ENCODE measurements around the gene KIF5A. TPM values are rescaled to one million over a fixed set of nuclear protein-coding genes. Genes with fewer than 3 reads are reported as not detected.

The KIF5A gene
- total and polyA plus RNA-seq, 2 experiments from 2014 or later: 0.11 to 0.36 TPM

DNA sequence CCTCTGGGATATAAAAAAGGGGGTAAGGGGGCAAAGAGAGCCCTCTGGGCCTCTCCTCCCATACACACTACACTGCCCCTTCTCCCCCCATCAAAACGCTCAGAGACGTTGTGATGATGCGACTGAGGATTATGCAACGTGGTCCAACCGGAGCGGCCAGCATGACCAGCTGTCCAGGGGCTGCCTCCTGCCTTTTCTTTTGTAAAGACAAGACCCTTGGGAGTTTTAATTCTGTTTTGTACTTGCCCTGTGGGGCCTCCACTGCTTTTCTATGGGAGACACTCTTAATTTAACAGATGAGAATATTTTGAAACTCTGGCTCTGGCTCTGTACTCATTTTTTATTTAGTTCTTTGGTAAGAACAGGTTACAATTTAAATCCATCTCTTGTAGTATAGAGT lies 20.0 kb upstream of the KIF5A start:
- Histone ChIP-seq H3K9me3 (ENCODE audit: low read depth) (no peaks in the 10 kb centered on the region), H3K27ac (peak overlapping the region; percentile 55), H3K4me1 (ENCODE audit: low read depth) (peaks cover 1% of the 10 kb centered on the region), H3K4me3 (no peak overlapping the region), H3K36me3 (peaks cover 63% of the 10 kb centered on the region), H3K27me3 (no peaks in the 10 kb centered on the region)
- peak in 1 of 2 donors; percentile 11 for DNase-seq (ENCODE audit: low read depth in 1 of 2, low spot score in 1 of 2)
- TF ChIP-seq, protein P1, sequence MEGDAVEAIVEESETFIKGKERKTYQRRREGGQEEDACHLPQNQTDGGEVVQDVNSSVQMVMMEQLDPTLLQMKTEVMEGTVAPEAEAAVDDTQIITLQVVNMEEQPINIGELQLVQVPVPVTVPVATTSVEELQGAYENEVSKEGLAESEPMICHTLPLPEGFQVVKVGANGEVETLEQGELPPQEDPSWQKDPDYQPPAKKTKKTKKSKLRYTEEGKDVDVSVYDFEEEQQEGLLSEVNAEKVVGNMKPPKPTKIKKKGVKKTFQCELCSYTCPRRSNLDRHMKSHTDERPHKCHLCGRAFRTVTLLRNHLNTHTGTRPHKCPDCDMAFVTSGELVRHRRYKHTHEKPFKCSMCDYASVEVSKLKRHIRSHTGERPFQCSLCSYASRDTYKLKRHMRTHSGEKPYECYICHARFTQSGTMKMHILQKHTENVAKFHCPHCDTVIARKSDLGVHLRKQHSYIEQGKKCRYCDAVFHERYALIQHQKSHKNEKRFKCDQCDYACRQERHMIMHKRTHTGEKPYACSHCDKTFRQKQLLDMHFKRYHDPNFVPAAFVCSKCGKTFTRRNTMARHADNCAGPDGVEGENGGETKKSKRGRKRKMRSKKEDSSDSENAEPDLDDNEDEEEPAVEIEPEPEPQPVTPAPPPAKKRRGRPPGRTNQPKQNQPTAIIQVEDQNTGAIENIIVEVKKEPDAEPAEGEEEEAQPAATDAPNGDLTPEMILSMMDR (IDR thresholded peaks at IDR 0.05; ENCODE audit: low read depth, low read length): no peak

DNA sequence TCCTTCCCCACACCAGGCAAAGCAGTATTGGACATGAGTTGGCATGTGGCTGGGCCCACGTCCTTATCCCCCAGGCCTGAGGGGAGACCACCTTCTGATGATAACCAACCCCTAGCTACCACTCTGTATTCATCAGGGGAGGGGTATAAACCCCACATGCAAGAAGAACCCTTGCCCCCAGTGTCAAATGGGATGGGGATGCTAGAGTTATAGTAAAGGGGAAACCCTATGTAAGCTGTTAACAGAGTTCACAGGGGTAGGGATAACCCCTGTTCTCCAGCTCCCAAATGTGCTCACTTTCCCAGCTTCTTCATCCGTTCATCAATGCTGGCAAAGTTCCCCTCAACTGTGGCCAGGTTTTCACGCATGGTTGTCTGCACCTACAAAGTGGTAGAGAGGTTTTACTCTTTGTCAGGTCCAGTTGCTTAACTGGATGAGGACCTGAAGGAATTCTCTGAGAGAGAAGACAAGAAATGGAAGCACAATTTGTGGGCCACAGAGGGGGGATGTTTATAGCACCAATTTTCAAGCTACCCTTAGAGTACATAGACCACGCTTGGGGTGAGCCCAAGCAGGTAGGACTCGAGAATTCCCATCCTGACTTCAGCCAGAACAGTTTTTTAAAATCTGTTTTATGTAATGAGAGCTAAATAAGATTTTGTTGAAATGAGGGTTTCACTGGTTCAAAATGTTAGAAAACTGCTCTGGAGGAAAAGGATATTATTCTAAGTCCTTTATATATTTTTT lies 19.3 kb upstream of the KIF5A start:
- H3K36me3 ChIP-seq: peaks cover 68% of the 10 kb centered on the region
- TF ChIP-seq, protein P1 (IDR thresholded peaks at IDR 0.05; ENCODE audit: low read depth, low read length): no peak
- H3K4me3 ChIP-seq: no peak overlapping the region
- no peaks in the 10 kb centered on the region for H3K27me3 ChIP-seq
- no peaks in the 10 kb centered on the region for H3K9me3 ChIP-seq (ENCODE audit: low read depth)
- no peaks in the 10 kb centered on the region for H3K4me1 ChIP-seq (ENCODE audit: low read depth)
- no peak for DNase-seq (ENCODE audit: low read depth in 1 of 2, low spot score in 1 of 2)
- peak overlapping the region; percentile 55 for H3K27ac ChIP-seq

DNA sequence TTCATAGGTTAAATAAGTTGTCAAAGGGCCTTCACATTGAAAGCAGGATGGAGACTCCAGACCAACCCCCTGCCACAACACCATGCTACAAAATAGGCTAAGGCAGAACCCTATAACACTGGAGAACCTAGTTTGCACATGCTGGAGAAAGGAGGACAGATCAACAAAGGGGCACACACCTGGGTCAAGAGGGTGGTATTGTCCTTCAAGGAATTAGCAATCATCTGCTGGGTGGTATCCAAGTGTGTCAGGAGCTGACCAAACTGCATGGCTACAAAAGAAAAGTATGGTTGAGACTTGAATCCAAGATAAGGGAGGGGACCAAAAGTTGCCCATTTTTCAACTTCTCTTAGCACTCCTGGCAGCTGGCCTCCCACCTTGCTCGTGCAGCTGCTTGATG lies 18.0 kb upstream of the KIF5A start:
- H3K4me3 ChIP-seq: no peak overlapping the region
- no peaks in the 10 kb centered on the region for H3K9me3 ChIP-seq (ENCODE audit: low read depth)
- TF ChIP-seq, protein P1 (IDR thresholded peaks at IDR 0.05; ENCODE audit: low read depth, low read length): no peak
- peaks cover 68% of the 10 kb centered on the region for H3K36me3 ChIP-seq
- H3K27ac ChIP-seq: peak overlapping the region; percentile 13
- no peaks in the 10 kb centered on the region for H3K27me3 ChIP-seq
- no peak for DNase-seq (ENCODE audit: low read depth in 1 of 2, low spot score in 1 of 2)
- no peaks in the 10 kb centered on the region for H3K4me1 ChIP-seq (ENCODE audit: low read depth)

GRCh38 chr12:57533108-57533507 lies 16.7 kb upstream of the KIF5A start:
- Histone ChIP-seq H3K9me3 (ENCODE audit: low read depth) (no peaks in the 10 kb centered on the region), H3K36me3 (peaks cover 61% of the 10 kb centered on the region), H3K4me1 (ENCODE audit: low read depth) (no peaks in the 10 kb centered on the region), H3K27ac (no peak overlapping the region), H3K4me3 (no peak overlapping the region), H3K27me3 (no peaks in the 10 kb centered on the region)
- TF ChIP-seq, protein P1 (IDR thresholded peaks at IDR 0.05; ENCODE audit: low read depth, low read length): no peak
- no peak for DNase-seq (ENCODE audit: low read depth in 1 of 2, low spot score in 1 of 2)

DNA sequence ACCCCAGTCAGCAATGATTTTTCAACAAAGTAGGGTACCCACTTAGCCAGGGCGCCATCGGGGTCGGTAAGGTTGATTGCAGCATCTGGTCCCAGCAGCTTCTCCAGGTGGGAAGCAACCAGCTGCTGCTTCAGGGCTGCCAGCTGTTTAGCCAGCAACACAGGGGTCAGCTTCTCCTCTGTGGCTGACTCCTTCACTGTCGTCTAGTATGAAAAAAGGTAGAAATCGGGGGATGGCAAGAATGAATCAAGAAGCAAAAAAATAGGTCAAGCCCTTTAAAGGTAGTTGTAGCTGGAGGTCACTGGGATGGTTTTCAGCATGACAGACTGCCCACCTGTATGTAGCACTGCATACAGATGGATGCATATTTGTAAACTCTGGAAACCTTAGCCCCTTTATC lies 15.6 kb upstream of the KIF5A start:
- Histone ChIP-seq H3K4me3 (no peak overlapping the region), H3K36me3 (peaks cover 50% of the 10 kb centered on the region), H3K4me1 (ENCODE audit: low read depth) (no peaks in the 10 kb centered on the region), H3K27ac (no peak overlapping the region), H3K27me3 (no peaks in the 10 kb centered on the region), H3K9me3 (ENCODE audit: low read depth) (no peaks in the 10 kb centered on the region)
- no peak for DNase-seq (ENCODE audit: low read depth in 1 of 2, low spot score in 1 of 2)
- TF ChIP-seq, protein P1 (IDR thresholded peaks at IDR 0.05; ENCODE audit: low read depth, low read length): no peak

Measured in cardiac muscle cell (in vitro differentiated cells and primary cell).